Aorta (tissue), 5 donors: ENCODE data around the gene ETS1. TPM values are rescaled to one million over a fixed set of nuclear protein-coding genes. Genes with fewer than 3 reads are reported as not detected.

Experiments used
- ATAC-seq: fragments of 200-7000 bp; cut with Tn5 transposase; one replicate; pipeline ENCODE4 v1.9.1; 2022; ENCODE audit warnings: moderate library complexity; ENCODE audit not compliant: low FRiP score
- DNase-seq, 2 donors: peaks; one replicate each; pipeline ENCODE4 v3.0.0-alpha.2; 2020
- H3K27ac ChIP-seq, 2 donors: one replicate each; pipeline ENCODE4 v1.5.1; 2013; ENCODE audit warnings: low read length in 2 of 2, mild to moderate bottlenecking in 2 of 2, moderate library complexity in 2 of 2, control low read depth in 1 of 2, inconsistent platforms in 1 of 2, low read depth in 1 of 2
- H3K27me3 ChIP-seq, 2 donors: one replicate each; pipeline ENCODE4 v1.6.1; 2013; ENCODE audit warnings: control low read depth in 1 of 2, low read length in 1 of 2, mild to moderate bottlenecking in 1 of 2, moderate library complexity in 1 of 2; ENCODE audit not compliant: insufficient read depth in 2 of 2, control insufficient read depth in 1 of 2
- H3K36me3 ChIP-seq, 2 donors: one replicate each; pipeline ENCODE4 v1.6.1; 2013; ENCODE audit warnings: control low read depth in 1 of 2, low read length in 1 of 2, mild to moderate bottlenecking in 1 of 2; ENCODE audit not compliant: insufficient read depth in 2 of 2, control insufficient read depth in 1 of 2
- H3K4me1 ChIP-seq, 2 donors: one replicate each; pipeline ENCODE4 v1.6.1; 2013; ENCODE audit warnings: low read length in 2 of 2, control low read depth in 1 of 2, mild to moderate bottlenecking in 1 of 2, moderate library complexity in 1 of 2; ENCODE audit not compliant: insufficient read depth in 2 of 2, control insufficient read depth in 1 of 2
- H3K4me3 ChIP-seq, 2 donors: one replicate each; pipeline ENCODE4 v1.5.1; 2013; ENCODE audit warnings: low read length in 2 of 2, control low read depth in 1 of 2, mild to moderate bottlenecking in 1 of 2
- H3K9me3 ChIP-seq: one replicate; pipeline ENCODE4 v1.6.1; 2013; ENCODE audit warnings: mild to moderate bottlenecking, low read length; ENCODE audit not compliant: control insufficient read depth
- WGBS, 2 donors: extraction: QIAGEN DNeasy Blood & Tissue Kit; methylation state at CpG; one replicate each; pipeline ENCODE4 v1.1.7; 2013; 5-methylcytosine and 5-hydroxymethylcytosine counted together
- intact Hi-C, 2 donors: fragments of 100-400 bp; cut with DNase I; formaldehyde crosslinking; loops; one replicate each; pipeline versions ENCODE4 v1.14.2 to v1.15.0; 2022
- polyA plus RNA-seq, 2 donors: library from polyadenylated mRNA; stranded (reverse); fragments of 200-250 nt; gene quantifications; one replicate each; pipeline ENCODE4 v1.2.3, GENCODE V29; 2013
- total RNA-seq, 2 donors: library from RNA; stranded (reverse); fragmentation: NEBNext Ultra II Directional; extraction: Animal tissue kit (Norgen Biotek cat#: 25700); gene quantifications; one replicate each; pipeline ENCODE4 v1.2.1, GENCODE V29; 2021
- donor health status: healthy with polysubstance abuse.
- donor health status: Bipolar disorder and iron deficiency.
- donor health status: DM: no; HTN: no; CAD: no.
- donor health status: DM: no; HTN: no; CAD: no.
- donor health status: DM: yes; HTN: yes; CAD: no.

ETS1 gene
- total and polyA plus RNA-seq, 4 donors: 17.8 to 125 (median 69.8) TPM

DNA sequence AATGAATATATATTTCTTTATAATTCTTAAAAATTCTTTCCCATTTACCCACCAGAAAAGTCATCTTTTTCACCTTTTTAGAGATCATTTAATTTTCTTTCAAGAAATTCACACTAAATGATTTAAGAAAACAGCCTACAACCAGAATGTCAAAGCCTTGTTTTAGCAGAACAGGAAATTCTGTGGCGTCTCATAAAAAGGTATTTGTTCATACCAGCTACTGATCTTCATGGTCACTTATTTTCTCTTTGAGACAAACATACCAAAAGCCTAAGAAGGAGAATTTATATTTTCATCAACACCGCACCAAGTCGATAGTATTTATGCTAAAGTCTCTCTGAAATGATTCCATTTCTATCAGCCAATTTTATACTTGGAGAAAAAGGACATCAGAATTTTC is 105.3 kb downstream of the ETS1 start:
- Histone ChIP-seq H3K9me3 (no peaks in the 10 kb centered on the region), H3K27ac (no peak overlapping the region), H3K36me3 (peaks cover 5 to 9% of the 10 kb centered on the region in 2 donors), H3K27me3 (no peaks in the 10 kb centered on the region), H3K4me1 (peaks cover 0 to 5% of the 10 kb centered on the region in 2 donors), H3K4me3 (no peak overlapping the region)
- DNase-seq: no peak
- no peak for ATAC-seq
- 86% methylated on average over 3 of the region's 3 CpGs for WGBS, 2 donors
- intact Hi-C loops: no loop called here

DNA sequence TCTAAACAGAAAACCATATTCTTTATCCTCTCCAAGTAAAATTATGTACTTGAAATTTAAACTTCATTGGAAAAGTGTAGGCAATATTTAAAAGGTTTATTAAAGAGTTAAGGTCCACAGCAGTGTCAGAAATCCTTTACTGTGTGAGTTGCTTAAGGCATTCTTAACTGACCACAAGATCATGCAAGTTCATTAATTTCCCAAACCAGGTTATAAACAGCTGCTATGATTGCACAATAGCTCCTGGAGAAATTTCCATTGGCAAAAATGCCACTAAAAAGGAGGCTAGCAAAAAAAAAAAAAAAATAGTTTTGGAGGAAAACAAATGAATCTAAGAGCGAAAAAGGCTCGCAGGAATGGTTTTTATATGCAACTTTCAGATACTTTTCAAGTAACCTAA is 106.2 kb downstream of the ETS1 start:
- Histone ChIP-seq H3K9me3 (no peaks in the 10 kb centered on the region), H3K36me3 (peaks cover 3 to 9% of the 10 kb centered on the region in 2 donors), H3K4me1 (peaks cover 0 to 5% of the 10 kb centered on the region in 2 donors), H3K4me3 (no peak overlapping the region), H3K27me3 (no peaks in the 10 kb centered on the region), H3K27ac (no peak overlapping the region)
- intact Hi-C loops: no loop called here
- 74 to 81% methylated on average over 2 of the region's 2 CpGs for WGBS, 2 donors
- ATAC-seq (peak; percentile 81), DNase-seq (no peak)

DNA sequence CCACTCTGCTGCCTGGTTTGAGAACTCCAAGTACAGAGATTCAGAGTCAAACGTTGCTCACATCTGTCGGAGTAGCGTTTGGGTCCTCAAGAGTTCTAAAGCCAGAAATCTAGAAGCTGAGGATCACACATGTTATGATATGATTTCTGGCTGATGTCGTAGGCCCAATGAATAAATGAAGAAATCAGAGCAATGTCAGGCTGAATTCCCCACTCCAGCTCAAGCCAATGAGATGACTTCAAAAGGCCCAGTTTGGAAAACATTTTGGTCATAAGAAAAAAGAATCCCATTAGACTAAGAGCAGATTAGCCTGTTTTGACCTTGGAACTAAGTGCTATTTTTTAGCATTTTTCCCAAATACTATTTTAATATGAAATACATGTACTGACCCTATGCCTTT is 106.7 kb downstream of the ETS1 start:
- peaks cover 0 to 5% of the 10 kb centered on the region in 2 donors for H3K4me1 ChIP-seq

DNA sequence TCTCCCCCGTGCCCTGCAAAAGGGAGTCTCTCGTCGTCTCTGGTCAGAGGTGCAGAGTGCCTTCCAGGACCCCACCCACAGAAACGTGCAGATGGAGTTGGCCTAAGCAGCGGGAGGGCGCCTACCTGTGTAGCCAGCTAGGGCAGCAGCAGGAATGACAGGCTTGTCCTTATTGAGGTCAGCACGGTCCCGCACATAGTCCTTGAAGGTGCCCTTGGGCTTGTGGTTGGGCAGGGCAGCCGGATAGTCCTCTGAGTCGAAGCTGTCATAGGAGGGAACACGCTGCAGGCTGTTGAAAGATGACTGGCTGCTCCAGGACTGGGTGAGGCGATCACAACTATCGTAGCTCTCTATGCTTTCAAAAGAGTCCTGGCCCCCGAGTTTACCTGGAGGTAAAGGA is 107.3 kb downstream of the ETS1 start:
- H3K4me1 ChIP-seq: peaks cover 0 to 5% of the 10 kb centered on the region in 2 donors
- intact Hi-C loops: no loop called here
- DNase-seq (no peak), ATAC-seq (no peak)
- no peak overlapping the region for H3K4me3 ChIP-seq
- H3K9me3 ChIP-seq: no peaks in the 10 kb centered on the region
- peaks cover 3 to 9% of the 10 kb centered on the region in 2 donors for H3K36me3 ChIP-seq
- 90% methylated on average over 14 of the region's 14 CpGs for WGBS, 2 donors
- no peak overlapping the region for H3K27ac ChIP-seq
- no peaks in the 10 kb centered on the region for H3K27me3 ChIP-seq

More for the DNA sequence above, 106.7 kb downstream of the ETS1 start:
- intact Hi-C loops: no loop called here
- no peaks in the 10 kb centered on the region for H3K27me3 ChIP-seq
- no peak for DNase-seq
- peaks cover 3 to 9% of the 10 kb centered on the region in 2 donors for H3K36me3 ChIP-seq
- H3K9me3 ChIP-seq: no peaks in the 10 kb centered on the region
- no peak overlapping the region for H3K4me3 ChIP-seq
- peak; percentile 67 for ATAC-seq
- 83 to 87% methylated on average over 4 of the region's 4 CpGs for WGBS, 2 donors
- H3K27ac ChIP-seq: peak overlapping the region in 1 of 2 donors; percentile 48

DNA sequence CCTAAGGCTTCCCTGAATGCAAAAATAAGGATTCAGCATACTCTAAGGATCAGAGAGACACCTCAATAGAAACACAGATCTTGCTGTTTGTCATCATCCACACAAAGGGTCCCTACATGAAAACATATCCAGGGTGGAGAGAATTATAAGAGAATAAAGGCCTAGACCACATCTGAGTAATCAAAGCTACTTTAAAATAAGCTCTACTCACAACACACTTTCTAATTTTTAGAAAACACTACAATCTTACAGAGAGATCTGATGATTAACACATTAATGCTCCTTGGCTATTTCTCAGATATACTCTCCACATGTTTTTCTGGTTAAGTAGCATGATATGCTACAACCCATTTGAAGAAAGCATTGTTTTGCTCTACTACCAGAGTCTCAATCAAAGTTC is 108.2 kb downstream of the ETS1 start:
- Histone ChIP-seq H3K36me3 (peaks cover 3 to 5% of the 10 kb centered on the region in 2 donors), H3K4me3 (no peak overlapping the region), H3K4me1 (peaks cover 2 to 5% of the 10 kb centered on the region in 2 donors), H3K27me3 (no peaks in the 10 kb centered on the region), H3K9me3 (no peaks in the 10 kb centered on the region), H3K27ac (no peak overlapping the region)
- no peak for ATAC-seq
- no peak for DNase-seq
- intact Hi-C loops: no loop called here

DNA sequence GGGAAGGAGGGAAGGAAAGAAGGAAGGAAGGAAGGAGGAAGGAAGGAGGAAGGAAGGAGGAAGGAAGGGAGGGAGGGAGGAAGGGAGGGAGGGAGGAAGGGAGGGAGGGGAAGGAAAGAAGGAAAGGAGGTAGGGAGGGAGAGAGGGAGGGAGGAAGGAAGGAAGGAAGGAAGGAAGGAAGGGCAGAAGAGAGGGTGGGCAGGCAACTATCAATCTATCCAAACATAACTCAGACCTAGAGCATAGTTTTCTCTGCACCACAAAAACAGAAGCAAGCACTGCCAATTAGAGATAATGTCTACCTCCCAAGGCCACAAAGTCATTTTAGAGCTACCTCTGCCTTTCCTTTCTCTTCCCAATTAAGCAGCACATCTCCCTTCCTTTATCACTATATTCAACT is 109.1 kb downstream of the ETS1 start:
- Histone ChIP-seq H3K4me1 (peaks cover 2 to 5% of the 10 kb centered on the region in 2 donors), H3K27me3 (no peaks in the 10 kb centered on the region), H3K9me3 (no peaks in the 10 kb centered on the region), H3K36me3 (peaks cover 3 to 5% of the 10 kb centered on the region in 2 donors), H3K27ac (no peak overlapping the region), H3K4me3 (no peak overlapping the region)
- no peak for DNase-seq
- no peak for ATAC-seq
- intact Hi-C loops: no loop called here

DNA sequence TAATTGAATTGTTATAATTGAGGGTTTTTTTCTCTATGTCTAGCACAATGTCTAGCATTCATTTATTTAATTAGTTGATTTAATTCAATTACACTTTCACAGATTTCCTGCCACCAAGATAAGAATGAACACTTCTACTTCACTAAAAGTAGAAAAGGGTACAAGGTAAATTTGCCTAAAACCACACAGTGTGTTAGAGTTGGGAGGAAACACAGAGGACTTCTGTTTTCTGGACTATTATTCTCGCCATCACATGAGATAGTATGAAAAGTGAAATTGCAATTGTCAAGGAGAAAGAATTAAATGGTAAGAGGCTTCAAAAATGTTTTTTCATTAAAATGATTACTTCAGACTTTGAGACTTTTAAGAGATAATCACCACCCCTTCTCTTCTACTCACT is 109.5 kb downstream of the ETS1 start:
- peaks cover 2 to 5% of the 10 kb centered on the region in 2 donors for H3K4me1 ChIP-seq
- intact Hi-C loops: no loop called here
- no peaks in the 10 kb centered on the region for H3K27me3 ChIP-seq
- DNase-seq (no peak), ATAC-seq (no peak)
- H3K36me3 ChIP-seq: peaks cover 3 to 5% of the 10 kb centered on the region in 2 donors
- no peaks in the 10 kb centered on the region for H3K9me3 ChIP-seq
- 96 to 98% methylated on average over 1 of the region's 1 CpG for WGBS, 2 donors
- no peak overlapping the region for H3K4me3 ChIP-seq
- H3K27ac ChIP-seq: no peak overlapping the region

DNA sequence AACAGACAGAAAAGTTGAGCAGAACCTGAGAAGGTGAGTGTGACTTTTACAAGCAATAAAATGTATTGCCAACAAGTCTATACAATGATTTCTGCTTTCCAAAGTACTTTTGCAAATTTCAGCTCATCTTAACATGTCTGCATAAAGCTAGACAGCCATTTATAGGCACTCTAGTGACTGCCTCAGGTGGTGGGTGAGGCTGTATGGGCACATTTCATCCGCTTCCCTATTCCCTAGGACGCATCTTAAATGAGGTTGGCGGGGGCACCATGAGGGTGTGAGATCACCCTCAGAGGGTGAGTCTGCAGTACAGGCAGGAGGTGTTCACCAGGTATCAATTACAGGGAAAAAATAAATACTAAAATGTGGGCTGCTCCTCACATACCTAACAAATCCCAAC is 110.1 kb downstream of the ETS1 start:
- WGBS, 2 donors: 92 to 98% methylated on average over 3 of the region's 3 CpGs
- H3K4me3 ChIP-seq: no peak overlapping the region
- intact Hi-C loops: no loop called here
- peaks cover 2 to 5% of the 10 kb centered on the region in 2 donors for H3K4me1 ChIP-seq
- ATAC-seq: no peak
- no peak overlapping the region for H3K27ac ChIP-seq
- H3K9me3 ChIP-seq: no peaks in the 10 kb centered on the region
- no peak for DNase-seq
- peaks cover 3 to 8% of the 10 kb centered on the region in 2 donors for H3K36me3 ChIP-seq
- no peaks in the 10 kb centered on the region for H3K27me3 ChIP-seq

DNA sequence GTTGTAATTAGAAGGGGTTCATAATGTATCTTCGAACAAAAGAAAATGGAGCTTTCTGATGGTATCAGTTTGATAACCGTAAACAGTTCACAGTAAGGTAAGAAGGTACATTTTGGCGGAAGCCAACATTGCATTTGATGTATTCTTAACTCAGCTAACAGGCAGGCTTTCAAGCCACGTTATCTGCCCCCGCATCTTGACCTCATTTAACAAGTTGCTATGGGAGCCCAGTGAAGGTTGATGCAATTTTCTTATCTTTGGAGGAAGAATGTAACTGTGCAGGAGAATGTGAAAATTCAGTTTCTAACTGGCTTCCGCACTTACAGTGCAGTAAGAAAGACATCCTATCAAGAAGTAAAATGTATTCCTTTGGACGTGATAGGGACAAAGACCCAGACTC is 110.6 kb downstream of the ETS1 start:
- Histone ChIP-seq H3K27ac (no peak overlapping the region), H3K4me3 (no peak overlapping the region), H3K9me3 (no peaks in the 10 kb centered on the region), H3K4me1 (peaks cover 2 to 5% of the 10 kb centered on the region in 2 donors), H3K36me3 (peaks cover 3 to 9% of the 10 kb centered on the region in 2 donors), H3K27me3 (no peaks in the 10 kb centered on the region)
- DNase-seq: no peak
- intact Hi-C loops: no loop called here
- no peak for ATAC-seq
- 68 to 86% methylated on average over 7 of the region's 7 CpGs for WGBS, 2 donors
